ENCODE measurements around the gene RAB4A. TPM values are rescaled to one million over a fixed set of nuclear protein-coding genes. Genes with fewer than 3 reads are reported as not detected.

RAB4A gene
- total RNA-seq, 4 donors from 2014 or later = 44.9 to 73.6 (median 60.2) TPM

DNA sequence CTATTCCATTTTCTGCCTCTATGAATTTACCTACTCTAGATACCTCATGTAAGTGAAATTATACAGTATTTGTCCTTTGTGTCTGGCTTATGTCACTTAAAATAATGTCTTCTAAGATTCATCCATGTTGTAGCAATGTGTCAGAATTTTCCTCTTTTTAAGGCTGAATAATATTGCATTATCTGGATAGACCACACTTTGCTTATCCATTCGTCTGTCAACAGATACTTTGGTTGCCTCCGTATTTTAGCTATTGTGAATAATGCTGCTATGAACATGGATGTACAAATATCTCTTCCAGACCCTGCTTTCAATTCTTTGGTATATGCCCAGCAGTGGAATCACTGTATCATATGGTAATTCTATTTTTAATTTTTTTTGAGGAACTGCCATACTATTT, 82.1 kb downstream of the RAB4A start:
- WGBS, 2 donors = 88 to 91% methylated on average over 2 of the region's 2 CpGs
- intact Hi-C loops (cut with DNase I) = no loop called here
- Histone ChIP-seq H3K27ac (no peak overlapping the region), H3K36me3 (no peaks in the 10 kb centered on the region), H3K27me3 (no peaks in the 10 kb centered on the region), H3K4me3 (replicated peaks in 1 of 3) (no peak overlapping the region), H3K4me1 (no peaks in the 10 kb centered on the region), H3K9me3 (no peaks in the 10 kb centered on the region)
- no peak for DNase-seq
- TF ChIP-seq, protein P1, sequence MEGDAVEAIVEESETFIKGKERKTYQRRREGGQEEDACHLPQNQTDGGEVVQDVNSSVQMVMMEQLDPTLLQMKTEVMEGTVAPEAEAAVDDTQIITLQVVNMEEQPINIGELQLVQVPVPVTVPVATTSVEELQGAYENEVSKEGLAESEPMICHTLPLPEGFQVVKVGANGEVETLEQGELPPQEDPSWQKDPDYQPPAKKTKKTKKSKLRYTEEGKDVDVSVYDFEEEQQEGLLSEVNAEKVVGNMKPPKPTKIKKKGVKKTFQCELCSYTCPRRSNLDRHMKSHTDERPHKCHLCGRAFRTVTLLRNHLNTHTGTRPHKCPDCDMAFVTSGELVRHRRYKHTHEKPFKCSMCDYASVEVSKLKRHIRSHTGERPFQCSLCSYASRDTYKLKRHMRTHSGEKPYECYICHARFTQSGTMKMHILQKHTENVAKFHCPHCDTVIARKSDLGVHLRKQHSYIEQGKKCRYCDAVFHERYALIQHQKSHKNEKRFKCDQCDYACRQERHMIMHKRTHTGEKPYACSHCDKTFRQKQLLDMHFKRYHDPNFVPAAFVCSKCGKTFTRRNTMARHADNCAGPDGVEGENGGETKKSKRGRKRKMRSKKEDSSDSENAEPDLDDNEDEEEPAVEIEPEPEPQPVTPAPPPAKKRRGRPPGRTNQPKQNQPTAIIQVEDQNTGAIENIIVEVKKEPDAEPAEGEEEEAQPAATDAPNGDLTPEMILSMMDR (IDR thresholded peaks at IDR 0.05) = no peak
- no peak for TF ChIP-seq POLR2A (IDR thresholded peaks at IDR 0.05)

DNA sequence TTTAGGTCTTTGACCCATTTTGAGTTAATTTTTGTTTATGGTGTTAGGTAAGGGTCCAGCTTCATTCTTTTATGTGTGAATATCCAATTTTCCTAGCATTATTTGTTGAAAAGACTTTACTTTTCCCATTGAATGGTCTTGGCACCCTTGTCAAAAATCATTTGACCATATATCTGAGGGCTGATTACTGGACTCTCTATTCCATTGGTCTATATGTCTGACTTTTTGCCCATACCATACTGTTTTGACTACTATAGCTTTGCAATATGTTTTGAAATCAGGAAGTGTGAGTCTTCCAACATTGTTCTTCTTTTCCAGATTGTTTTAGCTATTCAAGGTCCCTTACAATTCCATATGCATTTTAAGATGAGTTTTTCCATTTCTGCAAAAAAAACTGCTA, 83.3 kb downstream of the RAB4A start:
- TF ChIP-seq, protein P1 (IDR thresholded peaks at IDR 0.05) = no peak
- no peak for TF ChIP-seq POLR2A (IDR thresholded peaks at IDR 0.05)
- H3K27ac ChIP-seq = no peak overlapping the region
- no peak overlapping the region for H3K4me3 ChIP-seq (replicated peaks in 1 of 3)
- H3K4me1 ChIP-seq = no peaks in the 10 kb centered on the region
- H3K36me3 ChIP-seq = no peaks in the 10 kb centered on the region
- intact Hi-C loops (cut with DNase I) = no loop called here
- DNase-seq = no peak
- no peaks in the 10 kb centered on the region for H3K27me3 ChIP-seq
- no peaks in the 10 kb centered on the region for H3K9me3 ChIP-seq

Other genes starting within 250 kb of the RAB4A start
- 1 to 10 TPM; 2.1 to 3.6 (median 2.9) TPM for gene CCSAP, start 71.9 kb downstream of the RAB4A start, total RNA-seq
- gene ACTA1, start 163.0 kb downstream of the RAB4A start, total RNA-seq = under 1 TPM in 2 of 4 donors, not detected in 2; 0.33 to 0.40 TPM
- 10 to 100 TPM; 29.6 to 40.7 (median 37.3) TPM for gene NUP133, start 237.2 kb downstream of the RAB4A start, total RNA-seq

Measured in thyroid gland (tissue), 4 donors.